GM19099 (cell line): ENCODE measurements around the gene MYBPC3.

Source experiments
- POLR2A ChIP-seq: IDR thresholded peaks from 3 replicates; pipeline ENCODE4 v1.6.1; 2011; ENCODE audit warnings: low read depth; ENCODE audit not compliant: insufficient read length; ENCODE audit errors: extremely low read depth

MYBPC3 gene

DNA sequence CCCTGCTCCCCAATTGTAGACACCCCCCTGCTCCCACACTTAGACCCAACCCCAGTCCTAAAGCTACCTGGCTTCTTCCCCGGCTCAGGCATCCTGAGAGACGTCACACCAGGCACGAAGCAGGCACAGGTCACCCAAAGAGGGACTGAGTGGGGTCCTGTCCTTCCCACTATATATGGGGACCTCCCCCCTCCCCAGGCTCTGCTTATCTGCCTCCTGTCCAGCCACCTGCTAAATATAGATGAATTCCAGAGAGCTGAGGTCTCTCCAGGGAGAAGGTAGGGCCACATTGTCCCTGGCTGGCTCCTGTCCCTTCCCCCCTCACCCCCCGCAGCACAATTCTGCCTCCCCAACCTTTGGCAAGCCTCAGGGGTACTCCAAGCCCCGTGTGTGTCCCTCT lies at the start of gene MYBPC3:
Gene MYBPC3 (minus strand): TSS at position 147 of the 400 bp plus-strand sequence. CDS start 55 bp downstream, at position 92.
- no peak for TF ChIP-seq POLR2A

DNA sequence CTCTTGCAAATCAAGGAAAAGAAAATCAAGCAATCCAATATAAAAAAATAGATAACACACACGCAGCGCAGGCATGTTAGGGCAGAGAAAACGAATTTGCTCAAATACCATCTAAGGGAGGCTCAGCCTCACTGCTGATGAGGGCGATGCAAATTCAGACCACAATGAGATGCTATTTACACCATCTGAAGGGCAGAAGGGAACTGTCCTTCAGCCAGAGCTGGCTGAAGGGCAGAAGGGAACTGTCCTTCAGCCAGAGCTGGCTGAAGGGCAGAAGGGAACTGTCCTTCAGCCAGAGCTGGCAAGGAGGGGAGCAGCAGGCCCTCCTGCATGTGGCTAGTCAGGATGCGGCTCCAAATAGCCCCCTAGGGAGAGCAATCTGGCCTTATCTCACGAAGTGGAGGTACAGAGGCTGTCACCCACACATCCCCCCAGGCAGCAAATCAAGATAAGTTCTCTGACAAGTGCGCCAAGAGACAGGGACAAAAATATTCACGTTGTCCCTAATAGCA lies 48.3 kb upstream of the MYBPC3 start:
- TF ChIP-seq POLR2A = peak; percentile 40

- TF ChIP-seq POLR2A = peak; percentile 57
Measured at GRCh38 chr11:47399860-47400767, 47.6 kb upstream of the MYBPC3 start.

- TF ChIP-seq POLR2A = no peak
Measured at GRCh38 chr11:47398551-47398950, 46.0 kb upstream of the MYBPC3 start.

DNA sequence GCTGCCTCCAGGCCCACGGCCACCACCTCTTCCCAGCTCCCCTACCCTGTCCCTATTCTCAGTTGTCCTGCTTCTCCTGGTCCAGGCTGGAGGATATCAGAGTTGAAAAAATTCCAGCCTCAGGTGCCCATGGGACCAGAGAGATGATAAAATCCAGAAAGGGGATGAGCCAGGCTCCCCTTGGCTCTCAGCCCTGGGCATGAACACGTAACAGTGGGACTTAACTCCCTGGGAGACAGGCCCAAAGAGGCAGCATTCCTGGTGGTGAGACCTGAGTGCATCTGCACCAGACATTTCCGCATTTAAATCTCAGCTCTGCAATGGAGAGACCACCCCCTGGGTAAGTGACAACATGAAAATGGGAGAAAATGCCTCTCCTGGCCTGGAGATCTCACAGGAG lies 45.5 kb upstream of the MYBPC3 start:
- no peak for TF ChIP-seq POLR2A

DNA sequence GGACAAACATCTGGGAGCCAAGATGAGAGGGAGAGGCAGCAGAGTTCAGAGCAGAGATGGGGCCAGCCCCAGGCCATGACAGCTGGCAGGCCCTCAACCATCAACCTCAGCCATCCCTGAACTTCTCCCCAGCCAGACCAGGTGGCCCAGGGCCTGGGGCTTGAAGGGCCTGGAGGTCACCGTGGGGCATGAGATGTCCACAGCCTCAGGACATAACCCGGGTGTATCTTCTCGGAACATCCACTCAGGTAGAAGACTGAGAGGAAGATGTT lies 43.5 kb upstream of the MYBPC3 start:
- TF ChIP-seq POLR2A = no peak

- no peak for TF ChIP-seq POLR2A
Measured at GRCh38 chr11:47395223-47396048, 42.9 kb upstream of the MYBPC3 start.

GRCh38 chr11:47394322-47395222 lies 42.1 kb upstream of the MYBPC3 start:
- TF ChIP-seq POLR2A = peak; percentile 84

- TF ChIP-seq POLR2A = no peak
Measured at GRCh38 chr11:47394050-47394321, 41.5 kb upstream of the MYBPC3 start.

GRCh38 chr11:47393163-47394049 lies 40.9 kb upstream of the MYBPC3 start:
- no peak for TF ChIP-seq POLR2A

GRCh38 chr11:47392546-47393162 lies 40.2 kb upstream of the MYBPC3 start:
- no peak for TF ChIP-seq POLR2A

DNA sequence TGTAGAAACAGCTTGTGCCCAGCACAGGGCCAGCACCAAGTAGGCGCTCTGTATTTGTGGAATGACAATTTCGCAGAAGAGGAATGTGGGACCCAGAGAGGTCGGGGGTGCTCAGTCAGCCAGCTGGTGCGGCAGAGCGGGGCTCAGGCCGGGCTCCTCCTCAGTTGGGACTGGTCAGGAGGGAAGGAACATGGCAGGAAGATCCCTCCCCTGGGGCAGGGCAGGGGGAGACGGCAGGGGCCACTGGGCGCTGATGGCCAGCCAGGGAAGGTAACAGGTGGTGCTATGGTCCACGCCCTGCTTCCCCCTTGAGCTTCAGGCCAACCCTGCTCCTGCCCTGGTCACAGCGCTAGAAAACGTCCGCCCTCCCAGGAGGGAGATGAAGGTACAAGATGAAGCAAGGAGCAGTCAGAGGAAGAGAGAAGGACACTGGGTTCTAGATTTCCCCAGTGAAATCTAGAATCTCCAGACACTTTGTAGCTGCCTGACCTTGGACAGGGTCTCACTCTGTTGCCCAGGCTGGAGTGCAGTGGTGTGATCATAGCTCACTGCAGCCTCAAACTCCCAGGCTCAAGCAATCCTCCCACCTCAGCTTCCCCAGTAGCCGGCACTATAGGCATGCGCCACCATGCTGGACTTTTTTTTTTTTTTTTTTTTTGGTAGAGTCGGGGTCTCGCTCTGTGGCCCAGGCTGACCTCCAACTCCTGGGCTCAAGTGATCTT lies 39.4 kb upstream of the MYBPC3 start:
- TF ChIP-seq POLR2A = no peak

DNA sequence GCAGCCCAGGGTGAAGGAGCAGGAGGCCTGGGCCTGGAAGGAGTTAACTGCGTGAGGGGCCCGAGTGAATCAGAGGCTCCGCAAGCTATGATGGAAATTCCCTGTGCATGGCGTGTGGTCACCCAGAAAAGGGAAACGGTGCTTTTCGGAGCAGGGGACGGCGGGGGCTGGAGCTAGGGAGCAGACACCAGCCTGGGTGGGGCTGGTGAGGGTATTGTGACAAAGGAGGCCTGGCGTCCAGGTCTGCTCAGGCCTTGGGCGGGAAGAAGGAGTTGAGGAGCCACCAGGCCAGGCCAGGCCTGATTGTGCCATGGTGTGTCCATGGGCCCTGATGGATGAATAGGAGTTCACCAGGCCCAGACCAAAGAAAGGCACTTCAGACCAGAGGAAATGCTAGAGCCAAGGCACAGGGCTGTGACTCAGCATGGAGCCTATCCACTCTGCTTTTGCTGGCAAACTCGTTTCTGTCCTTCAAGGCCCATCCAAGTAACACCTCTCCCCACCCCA lies 38.6 kb upstream of the MYBPC3 start:
- TF ChIP-seq POLR2A = no peak

GRCh38 chr11:47390422-47390760 lies 37.9 kb upstream of the MYBPC3 start:
- TF ChIP-seq POLR2A = no peak
